Measurements from ENCODE around the gene RRP1B.
A peak's percentile ranks its signal among the peaks of the same experiment; 100 is the strongest.
"Not testable (repeated sequence)": the region's sequence is repeated elsewhere in the genome, so short reads cannot be mapped to it uniquely, and the experiment has no call there.

Gene RRP1B

GRCh38 chr21:43643193-43643592, 16.2 kb upstream of the RRP1B start:
- DNase-seq (ENCODE audit: low read depth): no peak

GRCh38 chr21:43644071-43644470, 15.3 kb upstream of the RRP1B start:
- no peak for DNase-seq (ENCODE audit: low read depth)

GRCh38 chr21:43644609-43645008, 14.8 kb upstream of the RRP1B start:
- no peak for DNase-seq (ENCODE audit: low read depth)

GRCh38 chr21:43645136-43645891, 14.0 kb upstream of the RRP1B start:
- no peak for DNase-seq (ENCODE audit: low read depth)

- DNase-seq (ENCODE audit: low read depth): no peak
Measured at GRCh38 chr21:43645976-43646375, 13.4 kb upstream of the RRP1B start.

GRCh38 chr21:43646550-43647260, 12.7 kb upstream of the RRP1B start:
- DNase-seq (ENCODE audit: low read depth): peak; percentile 74

GRCh38 chr21:43648171-43648570, 11.2 kb upstream of the RRP1B start:
- no peak for DNase-seq (ENCODE audit: low read depth)

- DNase-seq (ENCODE audit: low read depth): not testable (repeated sequence)
Measured at GRCh38 chr21:43651926-43652325, 7.4 kb upstream of the RRP1B start.

GRCh38 chr21:43652616-43653015, 6.7 kb upstream of the RRP1B start:
- DNase-seq (ENCODE audit: low read depth): no peak

- no peak for DNase-seq (ENCODE audit: low read depth)
Measured at GRCh38 chr21:43653626-43654025, 5.7 kb upstream of the RRP1B start.

GRCh38 chr21:43654806-43655489, 4.4 kb upstream of the RRP1B start:
- no peak for DNase-seq (ENCODE audit: low read depth)

- no peak for DNase-seq (ENCODE audit: low read depth)
Measured at GRCh38 chr21:43657355-43658087, 1.8 kb upstream of the RRP1B start.

- DNase-seq (ENCODE audit: low read depth): no peak
Measured at GRCh38 chr21:43658088-43658741, 1.1 kb upstream of the RRP1B start.

GRCh38 chr21:43658769-43659135, 608 bp upstream of the RRP1B start:
- DNase-seq (ENCODE audit: low read depth): no peak

GRCh38 chr21:43662286-43662685, 2.9 kb downstream of the RRP1B start:
- no peak for DNase-seq (ENCODE audit: low read depth)

GRCh38 chr21:43663033-43663432, 3.7 kb downstream of the RRP1B start:
- DNase-seq (ENCODE audit: low read depth): no peak

GRCh38 chr21:43664358-43664757, 5.0 kb downstream of the RRP1B start:
- no peak for DNase-seq (ENCODE audit: low read depth)

GRCh38 chr21:43665879-43666278, 6.5 kb downstream of the RRP1B start:
- DNase-seq (ENCODE audit: low read depth): no peak

- no peak for DNase-seq (ENCODE audit: low read depth)
Measured at GRCh38 chr21:43667191-43667904, 8.0 kb downstream of the RRP1B start.

- DNase-seq (ENCODE audit: low read depth): no peak
Measured at GRCh38 chr21:43669828-43670605, 10.7 kb downstream of the RRP1B start.
